ENCODE measurements around the gene ZDHHC4.

Gene ZDHHC4

DNA sequence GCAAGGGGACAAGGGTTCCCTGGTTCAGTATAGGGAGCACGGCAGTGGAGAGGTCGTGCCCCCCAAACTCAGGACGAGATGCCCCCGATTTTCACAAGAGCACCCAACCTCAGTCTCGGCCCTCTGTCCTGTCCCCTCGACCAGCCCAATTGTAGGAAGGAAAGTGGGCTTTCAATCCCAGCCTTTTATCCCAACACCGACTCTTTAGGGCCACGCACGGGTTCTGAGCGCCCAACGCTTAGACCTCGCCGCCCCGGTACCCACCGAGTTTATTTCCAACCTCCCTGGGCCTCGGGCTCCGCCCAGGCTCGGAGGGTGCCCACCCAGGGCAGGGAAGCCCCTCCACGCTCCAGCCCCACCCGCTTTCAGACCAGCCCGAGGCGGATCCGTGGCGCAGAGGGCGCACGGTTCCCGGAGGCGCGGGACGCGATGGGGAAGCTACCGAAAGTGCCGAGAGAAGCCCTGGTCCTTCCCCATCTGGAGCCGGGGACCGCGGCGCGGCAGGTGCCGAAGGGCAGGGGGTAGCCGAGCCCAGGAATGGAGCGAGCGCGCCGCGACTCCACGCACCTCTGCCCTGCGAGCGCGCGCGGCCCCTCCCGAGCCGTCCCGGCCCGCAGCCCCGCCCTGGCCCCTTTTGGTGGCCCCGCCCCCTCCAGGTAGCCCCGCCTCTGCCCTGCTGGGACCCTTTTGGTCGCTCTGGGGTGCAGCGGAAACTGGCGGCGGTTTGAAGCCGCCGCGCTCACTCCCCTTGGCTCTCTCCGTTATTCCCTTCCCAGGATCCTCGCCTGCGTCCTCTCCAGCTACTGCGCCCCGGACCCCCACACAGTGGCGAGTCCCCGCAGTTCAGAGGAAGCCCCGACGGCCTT lies 46.4 kb upstream of the ZDHHC4 start (continued):
- TF ChIP-seq, protein P1, sequence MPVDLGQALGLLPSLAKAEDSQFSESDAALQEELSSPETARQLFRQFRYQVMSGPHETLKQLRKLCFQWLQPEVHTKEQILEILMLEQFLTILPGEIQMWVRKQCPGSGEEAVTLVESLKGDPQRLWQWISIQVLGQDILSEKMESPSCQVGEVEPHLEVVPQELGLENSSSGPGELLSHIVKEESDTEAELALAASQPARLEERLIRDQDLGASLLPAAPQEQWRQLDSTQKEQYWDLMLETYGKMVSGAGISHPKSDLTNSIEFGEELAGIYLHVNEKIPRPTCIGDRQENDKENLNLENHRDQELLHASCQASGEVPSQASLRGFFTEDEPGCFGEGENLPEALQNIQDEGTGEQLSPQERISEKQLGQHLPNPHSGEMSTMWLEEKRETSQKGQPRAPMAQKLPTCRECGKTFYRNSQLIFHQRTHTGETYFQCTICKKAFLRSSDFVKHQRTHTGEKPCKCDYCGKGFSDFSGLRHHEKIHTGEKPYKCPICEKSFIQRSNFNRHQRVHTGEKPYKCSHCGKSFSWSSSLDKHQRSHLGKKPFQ (tag by site-specific recombination; IDR thresholded peaks at IDR 0.05), result no peak
- TF ChIP-seq ZNF654 (tag by site-specific recombination; IDR thresholded peaks at IDR 0.05; ENCODE audit: low read depth), result no peak
- TF ChIP-seq, protein P2, sequence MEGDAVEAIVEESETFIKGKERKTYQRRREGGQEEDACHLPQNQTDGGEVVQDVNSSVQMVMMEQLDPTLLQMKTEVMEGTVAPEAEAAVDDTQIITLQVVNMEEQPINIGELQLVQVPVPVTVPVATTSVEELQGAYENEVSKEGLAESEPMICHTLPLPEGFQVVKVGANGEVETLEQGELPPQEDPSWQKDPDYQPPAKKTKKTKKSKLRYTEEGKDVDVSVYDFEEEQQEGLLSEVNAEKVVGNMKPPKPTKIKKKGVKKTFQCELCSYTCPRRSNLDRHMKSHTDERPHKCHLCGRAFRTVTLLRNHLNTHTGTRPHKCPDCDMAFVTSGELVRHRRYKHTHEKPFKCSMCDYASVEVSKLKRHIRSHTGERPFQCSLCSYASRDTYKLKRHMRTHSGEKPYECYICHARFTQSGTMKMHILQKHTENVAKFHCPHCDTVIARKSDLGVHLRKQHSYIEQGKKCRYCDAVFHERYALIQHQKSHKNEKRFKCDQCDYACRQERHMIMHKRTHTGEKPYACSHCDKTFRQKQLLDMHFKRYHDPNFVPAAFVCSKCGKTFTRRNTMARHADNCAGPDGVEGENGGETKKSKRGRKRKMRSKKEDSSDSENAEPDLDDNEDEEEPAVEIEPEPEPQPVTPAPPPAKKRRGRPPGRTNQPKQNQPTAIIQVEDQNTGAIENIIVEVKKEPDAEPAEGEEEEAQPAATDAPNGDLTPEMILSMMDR (tag by site-specific recombination; IDR thresholded peaks at IDR 0.05), result no peak
- TF ChIP-seq, protein P3, sequence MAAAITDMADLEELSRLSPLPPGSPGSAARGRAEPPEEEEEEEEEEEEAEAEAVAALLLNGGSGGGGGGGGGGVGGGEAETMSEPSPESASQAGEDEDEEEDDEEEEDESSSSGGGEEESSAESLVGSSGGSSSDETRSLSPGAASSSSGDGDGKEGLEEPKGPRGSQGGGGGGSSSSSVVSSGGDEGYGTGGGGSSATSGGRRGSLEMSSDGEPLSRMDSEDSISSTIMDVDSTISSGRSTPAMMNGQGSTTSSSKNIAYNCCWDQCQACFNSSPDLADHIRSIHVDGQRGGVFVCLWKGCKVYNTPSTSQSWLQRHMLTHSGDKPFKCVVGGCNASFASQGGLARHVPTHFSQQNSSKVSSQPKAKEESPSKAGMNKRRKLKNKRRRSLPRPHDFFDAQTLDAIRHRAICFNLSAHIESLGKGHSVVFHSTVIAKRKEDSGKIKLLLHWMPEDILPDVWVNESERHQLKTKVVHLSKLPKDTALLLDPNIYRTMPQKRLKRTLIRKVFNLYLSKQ (tag by site-specific recombination; IDR thresholded peaks at IDR 0.05; ENCODE audit: borderline replicate concordance), result no peak
- TF ChIP-seq ZNF350 (tag by site-specific recombination; IDR thresholded peaks at IDR 0.05), result no peak
- TF ChIP-seq GLI4 (tag by site-specific recombination; IDR thresholded peaks at IDR 0.05), result no peak
- TF ChIP-seq ZNF521 (tag by site-specific recombination; IDR thresholded peaks at IDR 0.05), result no peak
- no peak for TF ChIP-seq ZNF473 (tag by site-specific recombination; IDR thresholded peaks at IDR 0.05)
- no peak for TF ChIP-seq ZXDB (tag by site-specific recombination; IDR thresholded peaks at IDR 0.05)
- TF ChIP-seq, protein P4, sequence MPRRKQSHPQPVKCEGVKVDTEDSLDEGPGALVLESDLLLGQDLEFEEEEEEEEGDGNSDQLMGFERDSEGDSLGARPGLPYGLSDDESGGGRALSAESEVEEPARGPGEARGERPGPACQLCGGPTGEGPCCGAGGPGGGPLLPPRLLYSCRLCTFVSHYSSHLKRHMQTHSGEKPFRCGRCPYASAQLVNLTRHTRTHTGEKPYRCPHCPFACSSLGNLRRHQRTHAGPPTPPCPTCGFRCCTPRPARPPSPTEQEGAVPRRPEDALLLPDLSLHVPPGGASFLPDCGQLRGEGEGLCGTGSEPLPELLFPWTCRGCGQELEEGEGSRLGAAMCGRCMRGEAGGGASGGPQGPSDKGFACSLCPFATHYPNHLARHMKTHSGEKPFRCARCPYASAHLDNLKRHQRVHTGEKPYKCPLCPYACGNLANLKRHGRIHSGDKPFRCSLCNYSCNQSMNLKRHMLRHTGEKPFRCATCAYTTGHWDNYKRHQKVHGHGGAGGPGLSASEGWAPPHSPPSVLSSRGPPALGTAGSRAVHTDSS (tag by site-specific recombination; IDR thresholded peaks at IDR 0.05), result no peak
- no peak for TF ChIP-seq ZNF624 (tag by site-specific recombination; IDR thresholded peaks at IDR 0.05)
- TF ChIP-seq ZNF19 (tag by site-specific recombination; IDR thresholded peaks at IDR 0.05; ENCODE audit: low read depth), result no peak
- TF ChIP-seq, protein P5, sequence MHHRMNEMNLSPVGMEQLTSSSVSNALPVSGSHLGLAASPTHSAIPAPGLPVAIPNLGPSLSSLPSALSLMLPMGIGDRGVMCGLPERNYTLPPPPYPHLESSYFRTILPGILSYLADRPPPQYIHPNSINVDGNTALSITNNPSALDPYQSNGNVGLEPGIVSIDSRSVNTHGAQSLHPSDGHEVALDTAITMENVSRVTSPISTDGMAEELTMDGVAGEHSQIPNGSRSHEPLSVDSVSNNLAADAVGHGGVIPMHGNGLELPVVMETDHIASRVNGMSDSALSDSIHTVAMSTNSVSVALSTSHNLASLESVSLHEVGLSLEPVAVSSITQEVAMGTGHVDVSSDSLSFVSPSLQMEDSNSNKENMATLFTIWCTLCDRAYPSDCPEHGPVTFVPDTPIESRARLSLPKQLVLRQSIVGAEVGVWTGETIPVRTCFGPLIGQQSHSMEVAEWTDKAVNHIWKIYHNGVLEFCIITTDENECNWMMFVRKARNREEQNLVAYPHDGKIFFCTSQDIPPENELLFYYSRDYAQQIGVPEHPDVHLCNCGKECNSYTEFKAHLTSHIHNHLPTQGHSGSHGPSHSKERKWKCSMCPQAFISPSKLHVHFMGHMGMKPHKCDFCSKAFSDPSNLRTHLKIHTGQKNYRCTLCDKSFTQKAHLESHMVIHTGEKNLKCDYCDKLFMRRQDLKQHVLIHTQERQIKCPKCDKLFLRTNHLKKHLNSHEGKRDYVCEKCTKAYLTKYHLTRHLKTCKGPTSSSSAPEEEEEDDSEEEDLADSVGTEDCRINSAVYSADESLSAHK (tag by site-specific recombination; IDR thresholded peaks at IDR 0.05), result no peak
- TF ChIP-seq ZNF768 (tag by site-specific recombination; IDR thresholded peaks at IDR 0.05), result no peak
- no peak for TF ChIP-seq ZNF175 (tag by site-specific recombination; IDR thresholded peaks at IDR 0.05)
- TF ChIP-seq ZNF146 (tag by site-specific recombination; IDR thresholded peaks at IDR 0.05), result no peak
- TF ChIP-seq PRDM1 (tag by site-specific recombination; IDR thresholded peaks at IDR 0.05), result no peak
- peak; percentile 50; the same call in 1 of the 2 replicates for TF ChIP-seq ZNF335 (tag by site-specific recombination; conservative IDR thresholded peaks at IDR 0.05)
- TF ChIP-seq SP3 (tag by site-specific recombination; IDR thresholded peaks at IDR 0.05), result peak; percentile 43; the same call in 1 of the 2 replicates

Measured in HEK293 (cell line).